Fibroblast of lung (primary cell): ENCODE measurements around the gene LRRC61.

ENCODE experiments used
- CTCF ChIP-seq, 2 donors: IDR thresholded peaks in 1 of 2; conservative IDR thresholded peaks in 1 of 2; 1 replicate in 1 of 2; 2 replicates in 1 of 2; pipeline ENCODE4 v1.5.1; 2011 to 2012; ENCODE audit warnings: low read length in 2 of 2, control low read depth in 1 of 2, inconsistent platforms in 1 of 2, low read depth in 1 of 2, mild to moderate bottlenecking in 1 of 2
- EZH2 ChIP-seq: IDR thresholded peaks from 2 replicates; pipeline ENCODE4 v1.5.1; 2012; ENCODE audit warnings: low read length, control low read depth, mild to moderate bottlenecking; ENCODE audit errors: missing control alignments

- TF ChIP-seq CTCF (conservative IDR thresholded peaks at IDR 0.05 in 1 of 2, IDR thresholded peaks at IDR 0.05 in 1 of 2; ENCODE audit: low read depth in 1 of 2, low read length in 2 of 2) = no peak
- TF ChIP-seq EZH2 = no peak
Observed at GRCh38 chr7:150344299-150344698, 21.1 kb downstream of the LRRC61 start.
